ENCODE data around the gene GP2. TPM values are rescaled to one million over a fixed set of nuclear protein-coding genes. Genes with fewer than 3 reads are reported as not detected.
"Not testable (repeated sequence)": the region's sequence is repeated elsewhere in the genome, so short reads cannot be mapped to it uniquely, and the experiment has no call there.

The GP2 gene
- polyA plus RNA-seq, 4 donors: 8.4 to 34.4 (median 14.4) TPM

DNA sequence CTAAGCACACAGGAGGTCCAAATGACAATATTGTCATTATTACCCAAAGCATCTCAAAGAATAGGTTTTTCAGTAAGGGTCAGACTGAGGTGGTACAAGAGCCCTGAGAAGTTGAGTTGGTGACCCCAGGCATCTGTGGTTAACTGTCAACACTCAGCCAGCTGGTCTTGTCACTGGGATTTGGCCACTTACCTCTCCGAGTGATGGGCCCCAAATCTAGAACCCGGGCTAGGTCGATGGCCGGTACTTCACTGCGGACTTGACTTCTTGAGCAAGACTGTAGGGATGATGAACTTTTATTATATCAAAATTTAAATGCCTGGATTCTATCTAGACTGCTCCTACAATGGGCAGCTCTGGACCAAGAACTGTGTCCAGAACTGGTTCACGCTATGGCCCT is 11.5 kb downstream of the GP2 start:
- FAIRE-seq: no peak
- Histone ChIP-seq H3K4me1 (ENCODE audit: control insufficient read depth in 3 of 3, insufficient read depth in 2 of 3, low read depth in 1 of 3, low read length in 2 of 3) (no peaks in the 10 kb centered on the region), H3K9me3 (ENCODE audit: control insufficient read depth in 2 of 2, insufficient read depth in 1 of 2, low read depth in 1 of 2, low read length in 1 of 2) (no peaks in the 10 kb centered on the region), H3K27me3 (ENCODE audit: control insufficient read depth in 3 of 3, insufficient read depth in 3 of 3, low read length in 3 of 3) (no peaks in the 10 kb centered on the region), H3K36me3 (ENCODE audit: control insufficient read depth in 3 of 3, insufficient read depth in 2 of 3, low read depth in 1 of 3, low read length in 3 of 3) (no peaks in the 10 kb centered on the region), H3K27ac (ENCODE audit: low read depth in 1 of 3, low read length in 2 of 3) (no peak overlapping the region), H3K4me3 (ENCODE audit: low read depth in 1 of 3, low read length in 3 of 3) (no peak overlapping the region)
- WGBS, 3 donors: 95 to 97% (median 96%) methylated on average over 6 of the region's 6 CpGs
- no peak for DNase-seq

- FAIRE-seq (no peak), DNase-seq (no peak)
- Histone ChIP-seq H3K27ac (ENCODE audit: low read depth in 1 of 3, low read length in 2 of 3) (no peak overlapping the region), H3K9me3 (ENCODE audit: control insufficient read depth in 2 of 2, insufficient read depth in 1 of 2, low read depth in 1 of 2, low read length in 1 of 2) (no peaks in the 10 kb centered on the region), H3K4me1 (ENCODE audit: control insufficient read depth in 3 of 3, insufficient read depth in 2 of 3, low read depth in 1 of 3, low read length in 2 of 3) (no peaks in the 10 kb centered on the region), H3K27me3 (ENCODE audit: control insufficient read depth in 3 of 3, insufficient read depth in 3 of 3, low read length in 3 of 3) (no peaks in the 10 kb centered on the region), H3K36me3 (ENCODE audit: control insufficient read depth in 3 of 3, insufficient read depth in 2 of 3, low read depth in 1 of 3, low read length in 3 of 3) (no peaks in the 10 kb centered on the region), H3K4me3 (ENCODE audit: low read depth in 1 of 3, low read length in 3 of 3) (no peak overlapping the region)
- WGBS, 3 donors: 89 to 96% (median 91%) methylated on average over 3 of the region's 3 CpGs
Observed at GRCh38 chr16:20314575-20314974, 12.7 kb downstream of the GP2 start.

GRCh38 chr16:20313741-20314140 is 13.6 kb downstream of the GP2 start:
- Histone ChIP-seq H3K4me1 (ENCODE audit: control insufficient read depth in 3 of 3, insufficient read depth in 2 of 3, low read depth in 1 of 3, low read length in 2 of 3) (no peaks in the 10 kb centered on the region), H3K36me3 (ENCODE audit: control insufficient read depth in 3 of 3, insufficient read depth in 2 of 3, low read depth in 1 of 3, low read length in 3 of 3) (no peaks in the 10 kb centered on the region), H3K27me3 (ENCODE audit: control insufficient read depth in 3 of 3, insufficient read depth in 3 of 3, low read length in 3 of 3) (no peaks in the 10 kb centered on the region), H3K9me3 (ENCODE audit: control insufficient read depth in 2 of 2, insufficient read depth in 1 of 2, low read depth in 1 of 2, low read length in 1 of 2) (no peaks in the 10 kb centered on the region), H3K27ac (ENCODE audit: low read depth in 1 of 3, low read length in 2 of 3) (no peak overlapping the region), H3K4me3 (ENCODE audit: low read depth in 1 of 3, low read length in 3 of 3) (no peak overlapping the region)
- DNase-seq (no peak), FAIRE-seq (no peak)
- WGBS, 3 donors: 93 to 94% (median 93%) methylated on average over 3 of the region's 3 CpGs

- DNase-seq; H3K4me1 ChIP-seq (ENCODE audit: control insufficient read depth in 3 of 3, insufficient read depth in 2 of 3, low read depth in 1 of 3, low read length in 2 of 3); FAIRE-seq; H3K36me3 ChIP-seq (ENCODE audit: control insufficient read depth in 3 of 3, insufficient read depth in 2 of 3, low read depth in 1 of 3, low read length in 3 of 3); H3K27me3 ChIP-seq (ENCODE audit: control insufficient read depth in 3 of 3, insufficient read depth in 3 of 3, low read length in 3 of 3); H3K9me3 ChIP-seq (ENCODE audit: control insufficient read depth in 2 of 2, insufficient read depth in 1 of 2, low read depth in 1 of 2, low read length in 1 of 2); H3K27ac ChIP-seq (ENCODE audit: low read depth in 1 of 3, low read length in 2 of 3); H3K4me3 ChIP-seq (ENCODE audit: low read depth in 1 of 3, low read length in 3 of 3): not testable (repeated sequence)
- WGBS, 3 donors: 88 to 96% (median 92%) methylated on average over 7 of the region's 7 CpGs
Observed at GRCh38 chr16:20312536-20313095, 14.7 kb downstream of the GP2 start.

DNA sequence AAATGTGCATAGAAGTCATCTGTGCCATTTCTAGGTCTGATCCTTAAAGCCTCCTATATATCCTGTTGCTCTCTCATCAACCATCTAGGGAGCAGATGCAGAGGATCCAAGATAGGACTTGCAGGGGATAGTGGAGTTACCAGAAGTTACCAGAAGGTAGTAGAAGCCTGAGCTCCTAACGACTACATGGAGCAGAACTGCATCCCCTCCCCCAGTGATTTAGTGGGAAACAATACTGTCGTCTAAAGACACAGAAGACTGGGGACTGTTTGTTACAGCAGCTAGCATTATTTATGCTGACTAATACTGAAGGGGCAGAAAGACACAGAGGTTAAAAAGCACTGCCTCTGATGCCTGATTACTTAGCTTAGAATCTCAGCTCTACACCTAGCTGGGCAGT is 15.8 kb downstream of the GP2 start:
- Histone ChIP-seq H3K9me3 (ENCODE audit: control insufficient read depth in 2 of 2, insufficient read depth in 1 of 2, low read depth in 1 of 2, low read length in 1 of 2) (no peaks in the 10 kb centered on the region), H3K4me1 (ENCODE audit: control insufficient read depth in 3 of 3, insufficient read depth in 2 of 3, low read depth in 1 of 3, low read length in 2 of 3) (no peaks in the 10 kb centered on the region), H3K36me3 (ENCODE audit: control insufficient read depth in 3 of 3, insufficient read depth in 2 of 3, low read depth in 1 of 3, low read length in 3 of 3) (no peaks in the 10 kb centered on the region), H3K27me3 (ENCODE audit: control insufficient read depth in 3 of 3, insufficient read depth in 3 of 3, low read length in 3 of 3) (no peaks in the 10 kb centered on the region), H3K27ac (ENCODE audit: low read depth in 1 of 3, low read length in 2 of 3) (no peak overlapping the region), H3K4me3 (ENCODE audit: low read depth in 1 of 3, low read length in 3 of 3) (no peak overlapping the region)
- no peak for FAIRE-seq
- DNase-seq: no peak
- WGBS, 3 donors: 73 to 82% (median 81%) methylated on average over 2 of the region's 2 CpGs

DNA sequence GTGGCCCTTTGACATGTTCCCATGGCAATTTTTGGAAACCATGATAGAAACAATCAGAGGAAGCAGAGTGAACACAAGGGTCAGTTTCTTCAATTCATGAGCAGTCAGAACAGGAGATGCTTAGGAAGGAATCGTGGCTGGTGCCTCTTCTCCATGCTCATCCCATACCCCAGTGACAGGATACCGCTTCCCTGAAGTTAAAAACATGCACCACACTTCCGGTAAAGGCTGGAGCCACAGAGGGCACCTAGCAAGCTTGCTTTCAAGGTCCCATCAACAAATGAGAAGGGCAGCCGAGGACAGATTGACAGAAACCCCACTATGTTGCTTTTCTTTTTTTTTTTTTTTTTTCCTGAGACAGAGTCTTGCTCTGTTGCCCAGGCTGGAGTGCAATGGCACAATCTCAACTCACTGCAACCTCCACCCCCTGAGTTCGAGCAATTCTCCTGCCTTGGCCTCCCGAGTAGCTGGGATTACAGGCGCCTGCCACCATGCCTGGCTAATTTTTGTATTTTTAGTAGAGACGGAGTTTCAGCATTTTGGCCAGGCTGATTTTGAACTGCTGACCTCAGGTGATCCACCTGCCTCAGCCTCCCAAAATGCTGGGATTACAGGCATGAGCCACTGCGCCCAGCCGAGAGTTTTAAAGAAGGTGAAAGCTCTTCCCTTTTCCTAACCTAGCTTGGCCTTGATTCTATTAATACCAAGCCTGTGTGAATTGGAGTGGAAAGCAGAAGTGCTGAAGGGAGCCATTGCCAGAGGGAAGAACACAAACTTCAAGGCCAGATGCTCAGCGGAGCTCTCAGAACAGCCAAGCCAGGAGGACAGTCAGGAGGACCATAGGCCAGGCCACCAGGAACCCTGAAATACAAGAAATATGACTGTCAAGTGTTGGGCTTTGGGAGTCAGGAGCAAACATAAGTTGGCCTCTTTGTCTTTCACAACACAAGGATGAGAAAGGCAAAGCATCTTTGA is 16.6 kb downstream of the GP2 start:
- H3K27me3 ChIP-seq (ENCODE audit: control insufficient read depth in 3 of 3, insufficient read depth in 3 of 3, low read length in 3 of 3): no peaks in the 10 kb centered on the region
- no peak for FAIRE-seq
- H3K4me3 ChIP-seq (ENCODE audit: low read depth in 1 of 3, low read length in 3 of 3): no peak overlapping the region
- H3K4me1 ChIP-seq (ENCODE audit: control insufficient read depth in 3 of 3, insufficient read depth in 2 of 3, low read depth in 1 of 3, low read length in 2 of 3): no peaks in the 10 kb centered on the region
- WGBS, 3 donors: 79 to 89% (median 80%) methylated on average over 11 of the region's 11 CpGs
- DNase-seq: no peak
- no peaks in the 10 kb centered on the region for H3K9me3 ChIP-seq (ENCODE audit: control insufficient read depth in 2 of 2, insufficient read depth in 1 of 2, low read depth in 1 of 2, low read length in 1 of 2)
- H3K36me3 ChIP-seq (ENCODE audit: control insufficient read depth in 3 of 3, insufficient read depth in 2 of 3, low read depth in 1 of 3, low read length in 3 of 3): no peaks in the 10 kb centered on the region
- no peak overlapping the region for H3K27ac ChIP-seq (ENCODE audit: low read depth in 1 of 3, low read length in 2 of 3)

GRCh38 chr16:20309786-20310185 is 17.5 kb downstream of the GP2 start:
- no peak for DNase-seq
- no peak overlapping the region for H3K4me3 ChIP-seq (ENCODE audit: low read depth in 1 of 3, low read length in 3 of 3)
- no peak overlapping the region for H3K27ac ChIP-seq (ENCODE audit: low read depth in 1 of 3, low read length in 2 of 3)
- H3K27me3 ChIP-seq (ENCODE audit: control insufficient read depth in 3 of 3, insufficient read depth in 3 of 3, low read length in 3 of 3): no peaks in the 10 kb centered on the region
- H3K4me1 ChIP-seq (ENCODE audit: control insufficient read depth in 3 of 3, insufficient read depth in 2 of 3, low read depth in 1 of 3, low read length in 2 of 3): no peaks in the 10 kb centered on the region
- no peaks in the 10 kb centered on the region for H3K9me3 ChIP-seq (ENCODE audit: control insufficient read depth in 2 of 2, insufficient read depth in 1 of 2, low read depth in 1 of 2, low read length in 1 of 2)
- 79 to 81% (median 80%) methylated on average over 6 of the region's 6 CpGs for WGBS, 3 donors
- H3K36me3 ChIP-seq (ENCODE audit: control insufficient read depth in 3 of 3, insufficient read depth in 2 of 3, low read depth in 1 of 3, low read length in 3 of 3): no peaks in the 10 kb centered on the region
- FAIRE-seq: no peak

GRCh38 chr16:20308801-20309590 is 18.3 kb downstream of the GP2 start:
- H3K36me3 ChIP-seq (ENCODE audit: control insufficient read depth in 3 of 3, insufficient read depth in 2 of 3, low read depth in 1 of 3, low read length in 3 of 3): no peaks in the 10 kb centered on the region
- no peak overlapping the region for H3K4me3 ChIP-seq (ENCODE audit: low read depth in 1 of 3, low read length in 3 of 3)
- H3K9me3 ChIP-seq (ENCODE audit: control insufficient read depth in 2 of 2, insufficient read depth in 1 of 2, low read depth in 1 of 2, low read length in 1 of 2): no peaks in the 10 kb centered on the region
- 72 to 84% (median 77%) methylated on average over 4 of the region's 4 CpGs for WGBS, 3 donors
- H3K27me3 ChIP-seq (ENCODE audit: control insufficient read depth in 3 of 3, insufficient read depth in 3 of 3, low read length in 3 of 3): no peaks in the 10 kb centered on the region
- H3K27ac ChIP-seq (ENCODE audit: low read depth in 1 of 3, low read length in 2 of 3): no peak overlapping the region
- FAIRE-seq: no peak
- H3K4me1 ChIP-seq (ENCODE audit: control insufficient read depth in 3 of 3, insufficient read depth in 2 of 3, low read depth in 1 of 3, low read length in 2 of 3): no peaks in the 10 kb centered on the region
- DNase-seq: no peak
